NCI-H2107 (cell line): ENCODE data around the gene ADIPOR2.
"Not testable (repeated sequence)": the region's sequence is repeated elsewhere in the genome, so short reads cannot be mapped to it uniquely, and the experiment has no call there.

Source experiments
- DNase-seq: peaks from one replicate; lab custom pipeline; 2025; lab: John Stamatoyannopoulos, UW

ADIPOR2 gene

DNA sequence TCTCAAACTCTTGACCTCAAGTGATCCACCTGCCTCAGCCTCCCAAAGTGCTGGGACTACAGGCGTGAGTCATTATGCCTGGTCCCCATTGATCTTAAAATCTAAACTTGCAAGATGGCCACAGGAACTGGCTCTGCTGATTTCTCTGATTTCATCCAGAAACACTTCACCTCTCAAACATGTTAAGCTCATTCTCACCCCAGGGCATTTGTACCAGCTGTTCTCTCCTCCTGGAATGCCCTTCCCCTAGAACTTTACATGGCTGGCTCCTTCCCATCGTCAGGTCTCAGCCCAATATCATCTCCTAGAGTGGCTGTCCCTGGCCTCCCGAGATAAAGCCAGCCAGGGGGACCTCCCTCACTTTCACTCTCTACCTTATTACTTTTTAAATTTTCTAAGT lies 124.2 kb downstream of the ADIPOR2 start:
- DNase-seq, result no peak

DNA sequence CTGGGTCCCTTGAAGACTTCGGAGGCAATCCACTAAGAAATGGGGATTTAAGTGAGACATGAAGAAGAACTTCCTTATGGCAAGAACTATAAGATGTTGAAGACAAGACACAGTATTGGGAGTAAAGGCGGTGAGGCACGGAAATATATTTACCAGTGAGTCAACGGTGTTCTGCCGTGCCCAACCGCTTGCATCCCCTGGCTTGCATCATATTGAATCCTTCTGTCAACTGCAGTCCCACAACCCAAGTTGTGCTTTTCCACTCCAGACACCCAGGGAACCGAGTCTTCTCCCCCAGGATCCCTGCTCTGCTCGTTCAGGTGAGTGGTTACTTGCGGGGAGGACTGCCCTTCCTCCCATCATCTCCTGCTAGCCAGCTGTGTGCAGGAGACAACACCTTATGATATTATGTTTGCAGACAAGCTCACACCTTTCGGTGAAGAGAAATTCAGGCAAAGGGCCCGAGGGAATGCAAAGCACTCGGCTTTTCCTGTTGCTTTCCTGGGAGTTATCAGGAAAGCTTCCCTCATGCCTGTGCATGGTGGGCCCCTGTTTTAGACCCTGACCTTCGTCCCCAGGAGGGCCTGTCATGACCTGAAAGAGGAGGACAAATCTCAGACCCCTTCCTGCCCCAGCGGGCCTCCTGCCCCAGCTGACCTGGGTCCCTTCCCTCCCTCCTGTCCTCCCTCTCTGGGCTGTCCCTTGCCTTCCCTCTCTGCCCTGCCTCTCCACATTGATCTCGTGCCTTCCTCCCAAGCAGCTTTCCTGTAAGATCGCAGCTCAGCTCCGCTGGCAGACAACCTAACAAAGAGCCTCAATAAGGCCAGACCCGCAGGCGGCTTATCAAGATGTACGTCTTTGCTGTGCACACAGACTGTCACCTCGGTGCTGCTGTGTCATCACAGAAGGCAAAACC lies 125.2 kb downstream of the ADIPOR2 start:
- no peak for DNase-seq

GRCh38 chr12:1816730-1817348 lies 126.0 kb downstream of the ADIPOR2 start:
- DNase-seq, result no peak

DNA sequence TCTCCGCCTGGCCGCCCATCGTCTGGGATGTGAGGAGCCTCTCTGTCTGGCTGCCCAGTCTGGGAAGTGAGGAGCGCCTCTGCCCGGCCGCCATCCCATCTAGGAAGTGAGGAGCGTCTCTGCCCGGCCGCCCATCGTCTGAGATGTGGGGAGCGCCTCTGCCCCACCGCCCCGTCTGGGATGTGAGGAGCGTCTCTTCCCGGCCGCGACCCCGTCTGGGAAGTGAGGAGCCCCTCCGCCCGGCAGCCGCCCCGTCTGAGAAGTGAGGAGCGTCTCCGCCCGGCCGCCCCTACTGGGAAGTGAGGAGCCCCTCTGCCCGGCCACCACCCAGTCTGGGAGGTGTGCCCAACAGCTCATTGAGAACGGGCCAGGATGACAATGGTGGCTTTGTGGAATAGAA lies 127.1 kb downstream of the ADIPOR2 start:
- DNase-seq, result not testable (repeated sequence)

DNA sequence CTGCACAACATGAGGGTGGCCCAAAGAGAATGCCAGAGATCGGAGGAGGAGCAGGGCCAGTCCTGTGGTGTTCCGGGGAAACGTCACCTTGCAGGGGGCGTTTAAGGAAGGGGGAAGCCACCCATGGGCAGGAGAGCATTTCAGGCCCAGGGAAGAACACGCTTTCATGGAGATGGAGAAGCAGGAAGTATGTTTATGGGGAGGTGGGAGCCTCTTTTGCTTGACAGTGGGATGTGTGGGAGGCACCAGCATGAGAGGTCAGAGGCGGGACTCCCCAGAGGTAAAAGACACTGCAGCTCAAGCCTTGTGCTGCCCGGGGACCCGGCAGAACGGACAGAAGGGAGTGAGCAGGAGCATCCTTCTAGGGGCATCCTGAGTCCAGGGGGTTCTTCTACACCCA lies 128.2 kb downstream of the ADIPOR2 start:
- DNase-seq, result no peak

DNA sequence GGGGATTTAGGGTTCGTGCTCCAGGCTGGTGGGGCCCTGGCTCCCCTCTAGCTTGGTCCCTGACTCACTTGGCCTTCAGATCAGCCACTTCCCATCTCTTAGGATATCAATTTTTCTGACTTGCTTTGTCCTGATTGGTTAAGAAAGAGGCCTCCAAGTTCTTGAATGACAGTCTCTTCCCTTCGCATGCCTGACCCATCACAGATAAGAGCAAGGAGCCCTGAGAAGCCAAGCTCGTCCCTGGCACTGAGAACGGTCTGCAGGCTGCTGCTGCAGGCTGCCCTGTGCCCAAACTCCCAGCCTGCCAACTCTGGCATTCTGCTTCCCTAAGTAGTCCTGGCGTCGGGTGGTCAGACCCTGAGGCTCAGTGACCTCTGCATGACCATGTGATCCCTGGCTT lies 128.7 kb downstream of the ADIPOR2 start:
- DNase-seq, result no peak

- DNase-seq, result no peak
Observed at GRCh38 chr12:1820191-1820895, 129.5 kb downstream of the ADIPOR2 start, which contains the start of gene LRTM2. Gene LRTM2 (plus strand): TSS chr12:1820565. CDS start chr12:1828149, 7,584 bp downstream.

DNA sequence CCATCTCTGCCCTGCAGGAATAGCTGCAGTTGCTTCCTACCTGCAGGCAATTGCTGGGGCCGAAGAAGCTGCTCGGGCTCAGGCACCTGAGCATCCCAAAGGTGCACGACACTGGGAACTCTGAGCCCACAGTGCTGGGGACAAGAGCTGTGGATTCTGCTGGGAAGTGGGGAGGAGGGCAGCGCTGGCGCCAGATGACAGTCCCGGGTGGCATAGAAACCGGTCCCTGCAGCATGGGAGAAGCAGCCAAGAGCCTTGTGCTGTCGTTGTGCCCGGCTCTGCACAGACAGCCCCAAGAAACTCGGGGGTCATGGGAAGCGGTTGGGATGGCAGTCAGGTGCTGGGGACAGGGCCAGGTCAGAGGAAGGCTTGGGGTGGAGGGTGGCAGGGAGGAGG lies 130.0 kb downstream of the ADIPOR2 start:
- no peak for DNase-seq

DNA sequence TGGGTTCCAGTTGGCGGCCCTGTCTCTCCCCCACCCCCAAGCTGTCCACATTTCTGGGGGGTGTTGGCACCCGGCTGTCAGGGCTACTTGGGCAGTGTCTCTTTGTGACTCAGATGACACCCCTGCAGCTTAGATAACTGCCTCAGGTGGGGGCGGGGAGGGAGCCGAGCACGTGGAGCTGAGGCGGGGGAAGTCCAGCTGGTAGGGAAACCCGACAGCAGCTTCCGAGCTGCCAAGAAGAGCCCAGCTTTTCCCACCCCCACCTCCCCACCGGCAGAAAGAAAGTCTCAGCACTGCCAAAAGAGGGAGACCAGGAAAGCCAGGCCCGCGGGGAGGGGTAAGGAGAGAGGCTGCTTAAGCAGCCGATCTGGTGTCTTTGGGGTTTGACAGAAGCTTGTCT lies 130.9 kb downstream of the ADIPOR2 start:
- DNase-seq, result no peak

- DNase-seq, result no peak
Observed at GRCh38 chr12:1822699-1823098, 131.8 kb downstream of the ADIPOR2 start.

- DNase-seq, result no peak
Observed at GRCh38 chr12:1823237-1823636, 132.4 kb downstream of the ADIPOR2 start.

DNA sequence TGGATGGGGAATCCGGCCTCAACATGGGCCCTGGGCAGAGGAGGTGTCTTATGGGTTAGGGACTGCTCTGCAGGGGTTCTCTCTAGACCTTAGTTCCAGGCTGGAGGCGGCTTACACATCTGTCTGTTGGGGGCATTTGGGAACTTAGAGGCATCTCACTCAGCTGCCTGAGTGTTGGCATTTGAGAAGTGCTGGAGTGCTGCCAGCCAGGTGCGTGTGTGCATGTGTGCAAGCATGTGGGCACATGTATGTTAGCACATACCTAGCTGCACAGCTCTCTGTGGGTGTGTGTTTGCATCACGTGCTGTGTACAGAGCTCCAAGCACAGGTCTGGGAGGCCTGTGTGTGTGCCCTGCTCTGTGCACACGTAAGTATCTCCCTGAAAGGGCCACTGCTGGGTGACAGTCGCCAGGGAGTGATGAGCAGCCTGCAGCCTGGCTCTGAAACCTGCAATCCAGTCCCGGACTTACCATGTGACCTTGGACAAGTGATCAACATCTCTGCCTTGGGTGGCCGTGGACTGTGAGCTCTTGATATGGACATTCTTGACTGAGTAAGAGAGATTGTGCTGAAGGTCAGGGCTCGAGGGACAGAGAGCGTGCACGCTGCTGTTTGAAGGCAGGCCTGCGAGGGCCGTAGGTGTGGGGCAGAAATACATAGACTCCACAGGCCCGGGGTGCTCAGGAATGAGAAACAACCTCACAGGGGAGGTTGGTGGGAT lies 134.7 kb downstream of the ADIPOR2 start:
- DNase-seq, result no peak

- DNase-seq, result no peak
Observed at GRCh38 chr12:1826401-1826800, 135.5 kb downstream of the ADIPOR2 start.

- DNase-seq, result no peak
Observed at GRCh38 chr12:1826867-1827705, 136.2 kb downstream of the ADIPOR2 start.

GRCh38 chr12:1827826-1828805 lies 137.2 kb downstream of the ADIPOR2 start:
- no peak for DNase-seq

DNA sequence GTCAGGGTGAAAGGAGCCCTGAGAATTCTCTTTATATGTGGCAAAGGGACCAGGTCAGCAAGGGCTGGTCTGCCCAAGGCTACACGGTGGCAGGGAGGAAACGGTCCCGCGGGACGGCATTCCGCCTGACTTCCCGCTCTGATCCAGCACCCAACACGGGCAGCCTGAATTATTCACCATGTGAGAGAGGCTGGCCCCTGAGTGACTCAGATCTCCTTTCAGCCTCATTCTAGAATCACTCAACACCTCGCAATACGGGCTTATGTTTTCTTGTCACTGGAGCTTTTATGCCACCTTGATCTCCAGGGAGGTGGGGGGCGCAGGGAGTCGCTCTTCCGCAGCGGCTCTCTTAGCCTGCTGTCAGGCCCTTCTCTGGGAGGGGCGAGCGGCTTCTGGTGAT lies 138.0 kb downstream of the ADIPOR2 start:
- no peak for DNase-seq

- no peak for DNase-seq
Observed at GRCh38 chr12:1829306-1829900, 138.5 kb downstream of the ADIPOR2 start.

DNA sequence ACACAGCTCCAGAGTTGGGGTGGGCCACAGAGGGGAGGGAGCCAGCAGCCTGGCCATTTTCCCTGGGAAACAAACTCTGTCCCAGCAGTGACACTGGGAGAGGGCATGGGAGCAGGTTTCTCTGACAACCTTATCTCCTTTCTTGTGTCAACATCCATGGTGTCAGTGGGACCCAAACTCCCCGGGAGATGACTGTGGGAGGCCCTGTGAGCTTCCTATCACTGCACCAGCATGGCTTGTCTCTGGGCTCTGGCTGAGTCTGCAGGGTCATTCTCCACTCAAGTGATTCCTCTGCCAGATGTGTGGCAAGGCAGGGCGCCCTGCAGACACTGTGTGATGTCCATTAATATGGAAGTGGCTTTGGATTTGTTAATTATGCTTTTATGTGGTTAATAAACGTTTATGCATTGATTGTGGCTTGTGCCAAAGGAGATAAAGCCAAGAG lies 139.6 kb downstream of the ADIPOR2 start:
- DNase-seq, result no peak
